ENCODE data around the gene NUAK1.

NUAK1 gene

GRCh38 chr12:106138633-106139421 lies at the start of gene NUAK1:
Gene NUAK1 (minus strand): TSS chr12:106138954. CDS start chr12:106138653, 301 bp downstream.
- DNase-seq = peak; percentile 8

- DNase-seq = no peak
Observed at GRCh38 chr12:106188256-106188655, 49.5 kb upstream of the NUAK1 start.

DNA sequence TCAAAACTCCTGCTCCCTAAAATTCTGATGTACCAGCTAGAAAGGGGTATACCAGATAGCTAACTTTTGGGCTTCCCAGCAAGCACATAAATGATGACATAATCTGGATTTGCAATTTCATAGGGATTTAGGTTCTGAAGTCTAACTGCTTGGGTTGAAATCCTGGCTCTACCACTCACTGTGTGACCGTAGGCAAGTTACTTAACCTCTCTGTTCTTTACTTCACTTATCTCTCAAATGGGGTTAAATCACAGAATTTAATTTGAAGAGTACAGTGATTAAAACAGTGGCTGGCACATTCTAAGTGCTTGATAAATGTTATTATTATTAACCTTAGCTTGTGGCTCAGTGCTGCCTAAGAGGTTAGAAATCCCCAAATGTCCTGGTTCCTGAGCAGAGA lies 49.1 kb upstream of the NUAK1 start:
- no peak for DNase-seq

DNA sequence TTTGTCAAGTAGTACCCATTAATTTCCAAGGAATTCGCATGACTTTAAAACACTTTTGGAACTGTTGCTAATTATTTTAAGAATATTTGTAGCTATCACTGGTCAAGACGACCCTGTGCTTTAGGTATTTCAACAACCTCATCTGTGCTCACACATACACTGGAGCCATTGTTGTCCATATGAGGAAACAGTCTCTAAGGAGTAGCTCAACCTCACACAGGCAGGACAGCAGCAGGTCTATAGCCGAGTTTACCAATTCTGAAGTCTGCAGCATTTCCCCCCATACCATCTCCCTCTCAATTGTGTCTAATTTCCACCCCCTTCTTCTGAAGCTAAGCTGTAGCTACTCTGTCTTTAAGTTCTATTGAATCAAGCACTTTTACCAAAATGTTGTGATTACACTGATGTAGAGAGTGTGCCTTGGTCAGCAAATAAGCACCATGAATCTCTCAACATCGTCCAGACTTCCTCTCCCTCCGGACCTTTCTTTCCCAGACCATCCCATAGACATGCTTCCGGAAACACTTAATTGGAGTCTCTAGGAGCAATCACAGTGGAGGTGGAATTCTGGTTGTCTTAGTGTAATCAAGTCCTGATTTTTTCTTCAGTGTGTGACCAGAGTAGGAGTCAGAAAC lies 48.5 kb upstream of the NUAK1 start:
- DNase-seq = no peak

GRCh38 chr12:106183735-106184134 lies 45.0 kb upstream of the NUAK1 start:
- no peak for DNase-seq

DNA sequence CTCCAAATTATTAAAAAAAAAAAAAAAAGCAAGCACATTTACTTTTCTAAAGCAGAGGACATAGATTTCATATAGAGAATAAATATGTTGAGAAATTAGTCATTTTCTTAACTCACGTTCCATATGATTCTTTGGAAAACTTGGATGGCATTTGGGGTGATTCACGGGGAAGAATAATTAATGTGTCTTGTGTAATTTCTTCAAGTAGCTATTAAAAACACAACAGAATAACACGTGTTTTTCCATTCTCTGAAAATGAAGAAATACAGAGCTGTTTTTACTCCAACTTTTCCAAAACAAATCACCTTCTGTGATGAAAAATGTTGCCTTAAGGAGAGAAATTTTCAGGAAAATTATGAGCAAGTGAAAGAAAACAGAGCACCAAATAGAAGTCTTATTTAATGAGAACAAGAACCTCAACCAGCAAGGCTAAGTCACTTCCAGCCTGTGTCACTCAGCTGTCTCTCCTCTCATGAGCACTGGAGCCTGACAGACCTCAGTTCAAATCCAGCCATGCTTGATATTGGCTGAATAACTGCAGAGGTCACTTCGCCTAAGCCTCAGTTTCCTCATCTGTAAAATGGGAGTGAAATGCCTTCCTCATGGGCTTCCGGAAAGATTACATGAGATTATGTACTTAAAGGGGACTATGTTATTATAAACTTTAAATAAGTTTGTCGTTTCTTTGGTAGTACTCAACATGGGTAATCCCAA lies 42.8 kb upstream of the NUAK1 start:
- no peak for DNase-seq

GRCh38 chr12:106179086-106179485 lies 40.3 kb upstream of the NUAK1 start:
- no peak for DNase-seq

GRCh38 chr12:106178562-106178961 lies 39.8 kb upstream of the NUAK1 start:
- no peak for DNase-seq

DNA sequence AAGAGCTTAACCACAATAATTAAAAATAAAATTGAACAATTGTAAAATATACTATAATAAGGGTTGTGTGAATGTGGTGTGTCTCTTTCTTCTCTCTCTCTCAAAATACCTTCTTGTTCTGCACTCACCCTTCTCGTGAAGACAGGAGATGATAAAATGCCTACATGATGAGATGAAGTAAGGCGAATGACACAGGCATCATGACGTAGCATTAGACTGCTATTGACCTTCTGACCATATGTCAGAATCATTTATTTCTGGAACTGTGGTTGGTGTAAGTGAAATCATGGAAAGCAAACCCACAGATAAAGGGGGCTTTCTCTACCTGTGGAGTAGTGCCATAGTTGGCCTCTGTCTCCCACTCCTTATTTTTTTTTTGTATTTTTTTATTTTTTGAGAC lies 37.8 kb upstream of the NUAK1 start:
- no peak for DNase-seq

GRCh38 chr12:106174876-106175275 lies 36.1 kb upstream of the NUAK1 start:
- no peak for DNase-seq

DNA sequence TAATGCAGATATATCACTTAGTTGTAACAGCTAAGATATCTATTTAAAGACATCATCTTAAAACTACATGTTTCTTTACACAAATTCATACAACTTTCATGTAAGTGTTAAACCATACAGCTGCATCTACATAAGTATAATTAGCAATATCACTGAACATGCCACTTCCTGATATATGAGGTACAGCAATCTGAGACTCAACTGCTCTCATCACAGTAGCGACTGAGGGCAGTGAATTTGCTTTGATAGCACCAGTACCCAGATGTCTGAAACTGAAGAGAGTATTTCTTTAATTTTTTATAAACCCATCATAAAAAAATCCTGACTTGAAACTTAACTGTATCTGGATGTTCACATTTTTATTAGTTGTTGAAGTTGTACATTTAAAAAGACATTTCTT lies 34.7 kb upstream of the NUAK1 start:
- no peak for DNase-seq

- DNase-seq = peak; percentile 28
Observed at GRCh38 chr12:106171117-106171750, 32.5 kb upstream of the NUAK1 start.

DNA sequence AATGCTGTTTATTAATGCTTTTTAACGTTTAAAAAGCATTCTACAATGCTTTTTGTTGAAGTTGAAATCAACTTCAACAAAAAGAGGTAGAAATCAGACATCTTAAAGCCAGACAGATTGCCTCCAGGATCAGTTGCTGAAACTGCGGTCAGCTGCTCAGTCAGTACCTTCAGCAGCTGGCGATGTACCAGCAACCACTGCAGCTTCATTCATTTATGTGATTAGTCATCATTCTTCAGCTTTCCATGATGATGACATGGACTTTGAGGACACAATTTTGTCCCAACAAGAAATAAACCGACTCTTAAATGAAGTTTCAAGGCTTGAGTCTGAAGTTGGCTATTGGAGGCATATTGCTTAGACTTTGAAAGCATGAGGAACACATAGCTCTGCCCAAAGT lies 31.5 kb upstream of the NUAK1 start:
- no peak for DNase-seq

DNA sequence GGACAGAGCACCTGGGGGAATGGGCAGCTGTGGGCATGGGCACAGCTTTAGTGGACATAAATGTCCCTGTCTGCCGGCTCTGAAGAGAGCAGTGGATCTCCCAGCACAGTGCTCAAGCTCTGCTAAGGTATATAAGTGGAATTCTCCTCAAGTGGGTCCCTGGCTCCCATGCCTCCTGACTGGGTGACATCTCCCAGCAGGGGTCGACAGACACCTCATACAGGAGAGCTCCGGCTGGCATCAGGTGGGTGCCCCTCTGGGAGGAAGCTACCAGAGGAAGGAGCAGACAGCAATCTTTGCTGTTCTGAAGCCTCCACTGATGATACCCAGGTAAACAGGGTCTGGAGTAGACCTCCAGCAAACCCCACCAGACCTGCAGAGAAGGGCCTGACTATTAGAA lies 25.0 kb upstream of the NUAK1 start:
- DNase-seq = no peak

- no peak for DNase-seq
Observed at GRCh38 chr12:106161491-106161890, 22.7 kb upstream of the NUAK1 start.

DNA sequence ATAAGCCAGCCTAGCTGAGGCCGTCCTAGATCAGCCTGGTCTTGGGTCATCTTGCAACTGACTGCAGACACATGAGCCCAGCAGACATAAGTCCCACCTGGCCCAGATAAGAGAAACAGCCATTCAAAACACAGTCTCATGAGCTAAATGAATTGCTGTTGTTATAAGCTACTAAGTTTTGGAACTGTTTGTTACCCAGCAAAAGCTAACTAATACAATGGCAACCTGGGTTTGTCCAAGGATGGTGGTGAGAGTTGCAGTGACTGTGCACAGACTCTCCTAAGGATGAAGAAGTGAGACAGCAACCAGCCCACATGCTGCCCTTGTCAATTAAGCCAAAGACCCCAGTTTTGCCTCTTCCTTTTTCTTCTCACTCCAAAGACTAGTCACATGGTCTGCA lies 22.2 kb upstream of the NUAK1 start:
- DNase-seq = no peak

DNA sequence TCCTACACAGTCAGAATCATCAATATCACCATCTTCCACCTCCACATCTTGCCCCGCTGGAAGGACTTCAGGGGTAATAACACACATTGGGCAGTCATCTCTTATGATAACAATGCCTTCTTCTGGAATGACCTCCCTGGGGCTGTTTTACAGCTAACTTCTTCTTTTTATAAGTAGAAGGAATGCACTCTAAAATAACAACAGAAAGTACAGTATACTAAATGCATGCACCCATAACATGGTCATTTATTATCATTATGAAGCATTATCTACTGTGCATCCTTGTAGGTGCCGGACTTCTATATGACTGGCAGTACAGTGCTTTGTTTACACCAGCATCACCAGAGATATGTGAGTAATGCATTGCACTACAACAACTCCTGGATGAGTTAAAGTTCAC lies 19.0 kb upstream of the NUAK1 start:
- DNase-seq = no peak

- DNase-seq = no peak
Observed at GRCh38 chr12:106154751-106155273, 16.1 kb upstream of the NUAK1 start.

DNA sequence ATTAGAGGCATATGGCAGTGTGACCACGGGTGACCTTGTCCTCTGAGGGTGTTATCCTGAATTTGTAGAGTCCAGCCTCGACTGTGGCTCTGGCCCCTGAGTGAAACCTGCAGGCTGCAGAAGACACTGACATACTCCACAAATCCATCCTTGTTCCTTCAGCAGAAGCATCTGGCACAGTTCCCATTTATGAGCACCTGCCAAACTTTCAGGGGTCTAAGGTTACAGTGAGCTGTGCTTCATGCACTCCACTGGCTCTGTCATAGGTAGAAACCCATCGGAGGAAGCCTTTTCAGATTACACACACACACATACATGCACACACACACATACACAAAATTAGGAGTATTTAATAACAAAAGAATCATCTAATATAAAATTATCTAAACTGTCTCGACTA lies 13.6 kb upstream of the NUAK1 start:
- DNase-seq = no peak

DNA sequence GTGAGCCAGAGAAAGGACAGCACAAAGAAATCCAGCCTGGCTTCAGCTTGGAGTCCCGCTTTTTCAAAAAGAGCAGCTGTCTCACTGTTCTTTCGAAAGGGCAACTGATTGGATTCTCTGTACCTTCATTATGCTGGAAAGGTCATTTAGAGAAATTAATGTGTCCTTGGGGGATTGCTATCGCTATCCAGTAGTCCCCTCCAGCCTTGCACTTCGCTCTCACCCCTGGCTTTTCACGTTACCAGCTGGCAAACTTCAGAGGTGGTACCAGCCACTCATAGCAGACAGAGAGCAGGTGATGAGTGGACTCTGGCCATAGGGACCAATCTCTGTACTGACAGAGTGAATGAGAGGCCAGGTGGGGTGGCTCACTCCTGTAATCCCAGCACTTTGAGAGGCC lies 11.8 kb upstream of the NUAK1 start:
- no peak for DNase-seq

- DNase-seq = no peak
Observed at GRCh38 chr12:106149096-106149784, 10.5 kb upstream of the NUAK1 start.

GRCh38 chr12:106147956-106148355 lies 9.2 kb upstream of the NUAK1 start:
- no peak for DNase-seq

GRCh38 chr12:106146987-106147386 lies 8.2 kb upstream of the NUAK1 start:
- DNase-seq = no peak
